Measurements from ENCODE around the gene KLHL26.

KLHL26 gene

GRCh38 chr19:18649371-18650020 lies 12.7 kb downstream of the KLHL26 start:
- DNase-seq = no peak

- DNase-seq = no peak
Measured at GRCh38 chr19:18650021-18650390, 13.2 kb downstream of the KLHL26 start.

GRCh38 chr19:18650468-18651041 lies 13.7 kb downstream of the KLHL26 start:
- no peak for DNase-seq

GRCh38 chr19:18651300-18651699 lies 14.5 kb downstream of the KLHL26 start:
- no peak for DNase-seq

- no peak for DNase-seq
Measured at GRCh38 chr19:18651733-18652132, 14.9 kb downstream of the KLHL26 start.

GRCh38 chr19:18653853-18654252 lies 17.0 kb downstream of the KLHL26 start:
- no peak for DNase-seq

- DNase-seq = no peak
Measured at GRCh38 chr19:18654469-18654868, 17.6 kb downstream of the KLHL26 start.

GRCh38 chr19:18655173-18655844 lies 18.5 kb downstream of the KLHL26 start:
- no peak for DNase-seq

GRCh38 chr19:18656337-18657086 lies 19.7 kb downstream of the KLHL26 start:
- DNase-seq = no peak

GRCh38 chr19:18657590-18658365 lies 20.9 kb downstream of the KLHL26 start:
- no peak for DNase-seq

- DNase-seq = no peak
Measured at GRCh38 chr19:18658366-18658855, 21.6 kb downstream of the KLHL26 start.

- no peak for DNase-seq
Measured at GRCh38 chr19:18659281-18660050, 22.6 kb downstream of the KLHL26 start.

GRCh38 chr19:18660051-18660910 lies 23.5 kb downstream of the KLHL26 start:
- no peak for DNase-seq

GRCh38 chr19:18660939-18661670 lies 24.3 kb downstream of the KLHL26 start:
- DNase-seq = no peak

- no peak for DNase-seq
Measured at GRCh38 chr19:18662972-18663732, 26.3 kb downstream of the KLHL26 start.

GRCh38 chr19:18663940-18664530 lies 27.2 kb downstream of the KLHL26 start:
- DNase-seq = no peak

- no peak for DNase-seq
Measured at GRCh38 chr19:18665771-18666202, 29.0 kb downstream of the KLHL26 start.

- no peak for DNase-seq
Measured at GRCh38 chr19:18666317-18666716, 29.5 kb downstream of the KLHL26 start.

GRCh38 chr19:18666784-18667183 lies 30.0 kb downstream of the KLHL26 start:
- DNase-seq = no peak
